ENCODE results near the gene AOAH.
"Not testable (repeated sequence)": the region's sequence is repeated elsewhere in the genome, so short reads cannot be mapped to it uniquely, and the experiment has no call there.

The AOAH gene

DNA sequence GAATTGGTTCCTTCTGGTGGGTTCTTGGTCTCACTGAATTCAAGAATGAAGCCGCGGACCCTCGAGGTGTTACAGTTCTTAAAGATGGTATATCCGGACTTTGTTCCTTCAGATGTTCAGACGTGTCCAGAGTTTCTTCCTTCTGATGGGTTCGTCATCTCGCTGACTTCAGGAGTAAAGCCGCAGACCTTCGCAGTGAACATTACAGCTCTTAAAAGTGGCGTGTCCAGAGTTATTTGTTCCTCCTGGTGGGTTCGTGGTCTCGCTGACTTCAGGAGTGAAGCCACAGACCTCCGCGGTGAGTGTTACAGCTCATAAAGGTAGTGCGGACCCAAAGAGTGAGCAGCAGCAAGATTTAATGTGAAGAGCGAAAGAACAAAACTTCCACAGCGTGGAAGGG lies 220.1 kb downstream of the AOAH start:
- not testable (repeated sequence) for DNase-seq

DNA sequence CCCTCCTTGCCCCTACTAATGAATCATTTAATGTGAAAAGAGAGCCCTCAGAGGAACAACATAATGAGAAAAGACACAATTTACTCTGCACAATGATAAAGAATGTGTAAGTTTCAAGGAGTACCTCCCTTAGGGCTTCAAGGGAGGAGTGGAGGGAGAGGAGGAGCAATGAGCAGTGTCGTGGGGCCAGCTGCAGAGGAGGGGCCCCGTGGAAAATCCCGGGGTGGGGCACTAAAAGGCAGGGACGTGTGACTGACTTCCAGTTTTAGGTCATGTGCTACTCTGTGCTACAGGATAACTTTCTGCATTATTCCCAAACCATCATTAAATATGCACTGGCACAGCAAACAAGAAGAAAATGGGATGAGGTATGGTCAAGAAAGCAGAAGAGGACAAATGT lies 226.5 kb downstream of the AOAH start:
- DNase-seq: no peak

DNA sequence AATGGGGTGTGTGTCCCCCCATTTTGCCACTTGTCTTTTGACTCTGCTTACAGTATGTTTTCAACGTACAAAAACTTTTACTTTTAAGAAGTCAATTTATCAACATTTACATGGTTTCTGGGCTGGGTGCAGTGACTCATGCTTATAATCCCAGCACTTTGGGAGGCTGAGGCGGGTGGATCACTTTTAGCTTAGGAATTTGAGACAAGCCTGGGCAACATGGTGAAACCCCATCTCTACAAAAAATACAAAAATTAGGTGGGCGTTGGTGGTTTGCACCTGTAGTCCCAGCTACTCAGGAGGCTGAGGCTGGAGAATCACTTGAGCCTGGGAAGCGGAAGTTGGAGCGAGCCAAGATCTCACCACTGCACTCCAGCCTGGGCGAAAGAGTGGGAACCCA lies 227.1 kb downstream of the AOAH start:
- DNase-seq: not testable (repeated sequence)

DNA sequence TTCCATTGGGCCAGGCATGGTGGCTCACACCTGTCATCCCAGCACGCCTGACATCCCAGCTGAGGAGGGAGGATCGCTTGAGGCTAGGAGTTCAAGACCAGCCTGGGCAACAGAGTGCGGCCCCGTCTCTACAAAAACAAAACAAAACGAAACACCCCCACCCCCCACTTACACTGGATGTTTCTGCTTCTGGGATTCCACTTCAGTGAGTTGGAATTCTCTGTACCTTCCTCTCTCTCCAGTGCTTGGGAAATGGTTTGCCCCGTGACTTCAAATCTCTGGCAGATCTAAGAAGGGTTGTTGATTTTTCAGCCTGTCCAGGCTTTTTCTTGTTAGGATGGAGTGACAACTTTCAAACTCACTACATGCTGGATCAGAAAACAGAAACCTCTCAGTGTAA lies 227.7 kb downstream of the AOAH start:
- DNase-seq: no peak

DNA sequence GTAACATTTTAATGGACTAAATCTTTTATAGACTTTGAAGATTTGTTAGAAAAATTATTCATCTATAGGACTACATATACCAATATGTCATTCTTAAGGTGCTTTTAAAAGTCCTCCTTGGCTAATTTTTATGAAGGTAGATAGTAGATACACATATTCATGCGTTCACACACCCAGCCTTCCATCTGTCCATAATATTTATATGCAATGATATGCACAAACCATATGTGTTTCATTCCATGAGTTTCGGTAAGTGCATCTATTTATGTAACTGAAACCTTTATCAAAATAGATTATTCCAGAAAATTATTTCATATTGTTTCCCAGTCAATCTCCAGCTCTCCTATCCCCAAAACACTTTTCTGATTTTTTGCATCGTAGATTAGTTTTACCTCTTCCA lies 233.0 kb downstream of the AOAH start:
- DNase-seq: no peak

DNA sequence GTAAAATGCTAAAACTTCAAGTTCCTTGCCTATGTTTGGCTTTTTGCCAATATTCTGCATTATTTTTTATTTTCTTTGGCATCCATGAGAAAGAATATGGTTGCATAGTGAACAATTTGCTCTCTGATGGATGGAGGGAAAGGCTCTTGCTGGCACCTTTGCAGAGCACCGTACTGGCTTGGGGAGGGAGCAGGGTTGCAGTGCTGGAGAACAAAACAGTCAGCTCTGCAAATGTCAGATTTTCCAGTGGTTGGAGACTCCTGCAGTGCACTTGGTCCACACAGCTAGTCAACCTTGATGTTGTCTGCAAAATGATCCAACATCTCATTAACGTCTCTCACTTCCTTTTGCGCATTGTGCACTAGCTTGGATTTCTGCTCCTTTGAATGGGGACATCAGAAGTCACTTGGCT lies 233.9 kb downstream of the AOAH start:
- DNase-seq: no peak

DNA sequence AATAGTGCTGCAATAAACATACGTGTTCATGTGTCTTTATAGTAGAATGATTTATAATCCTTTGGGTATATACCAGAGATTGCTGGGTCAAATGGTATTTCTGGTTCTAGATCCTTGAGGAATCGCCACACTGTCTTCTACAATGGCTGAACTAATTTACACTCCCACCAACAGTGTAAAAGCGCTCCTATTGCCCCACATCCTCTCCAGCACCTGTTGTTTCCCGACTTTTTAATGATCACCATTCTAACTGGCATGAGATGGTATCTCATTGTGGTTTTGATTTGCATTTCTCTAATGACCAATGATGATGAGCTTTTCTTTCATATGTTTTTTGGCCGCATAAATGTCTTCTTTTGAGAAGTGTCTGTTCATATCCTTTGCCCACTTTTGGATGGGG lies 235.6 kb downstream of the AOAH start:
- DNase-seq: not testable (repeated sequence)

DNA sequence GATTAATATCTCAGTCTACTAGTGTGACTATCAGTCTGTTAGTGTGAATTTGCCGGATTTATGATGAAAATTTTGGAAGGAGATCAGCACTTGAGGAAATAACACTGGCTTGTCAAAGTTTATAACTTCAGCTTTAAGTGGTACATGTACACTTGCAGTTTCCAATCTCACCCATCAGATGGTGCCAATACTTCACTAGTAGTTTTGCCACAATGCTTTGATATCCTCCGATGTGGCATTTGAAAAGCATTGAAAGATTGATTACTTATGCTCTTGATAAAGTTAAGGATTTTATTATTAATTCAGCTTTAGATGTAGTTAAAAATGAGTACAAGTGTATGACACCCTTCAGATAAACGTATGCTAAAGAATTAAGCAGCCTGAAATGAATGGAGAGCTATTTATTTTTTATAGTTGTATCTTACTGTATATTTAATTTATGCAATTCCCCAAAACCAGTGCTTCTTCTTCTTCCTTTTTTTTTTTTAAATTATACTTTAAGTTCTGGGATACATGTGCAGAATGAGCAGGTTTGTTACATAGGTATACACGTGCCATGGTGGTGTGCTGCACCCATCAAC lies 236.4 kb downstream of the AOAH start:
- DNase-seq: peak; percentile 68

DNA sequence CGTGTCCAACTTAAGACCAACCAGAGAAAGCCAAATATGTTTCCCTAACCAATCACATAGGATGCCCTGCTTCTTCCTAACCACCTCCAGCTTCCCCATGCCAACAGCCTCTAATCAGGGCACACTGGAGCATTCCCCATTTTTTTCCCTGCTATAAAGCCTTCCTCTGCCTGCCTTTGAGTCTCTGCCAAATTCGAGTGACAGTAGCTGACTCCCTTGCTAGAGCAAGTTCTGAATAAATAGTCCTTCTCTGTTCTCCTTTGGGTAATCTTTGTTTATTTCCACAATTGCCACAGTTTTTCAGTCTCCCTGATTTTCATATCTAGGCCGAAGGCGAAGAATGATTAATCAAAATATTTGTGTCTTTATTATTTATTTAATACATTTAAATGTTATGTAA lies 238.0 kb downstream of the AOAH start:
- no peak for DNase-seq

DNA sequence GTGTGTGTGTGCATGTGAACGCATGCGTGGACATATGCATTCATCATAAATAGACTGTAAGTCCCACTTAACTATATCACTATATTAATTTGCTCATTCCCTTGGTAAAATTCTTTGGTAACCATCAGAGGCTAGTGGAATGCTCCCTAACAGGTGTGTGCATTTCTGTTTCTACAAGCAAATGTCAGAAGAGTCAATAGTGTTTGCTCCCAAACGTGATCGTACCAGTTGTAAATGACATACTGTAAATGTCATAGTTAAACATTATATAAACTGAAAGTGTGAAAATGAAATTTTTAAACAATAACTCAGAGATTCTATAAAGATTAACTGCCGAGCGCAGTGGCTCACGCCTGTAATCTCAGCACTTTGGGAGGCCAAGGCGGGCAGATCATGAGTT lies 240.0 kb downstream of the AOAH start:
- no peak for DNase-seq

DNA sequence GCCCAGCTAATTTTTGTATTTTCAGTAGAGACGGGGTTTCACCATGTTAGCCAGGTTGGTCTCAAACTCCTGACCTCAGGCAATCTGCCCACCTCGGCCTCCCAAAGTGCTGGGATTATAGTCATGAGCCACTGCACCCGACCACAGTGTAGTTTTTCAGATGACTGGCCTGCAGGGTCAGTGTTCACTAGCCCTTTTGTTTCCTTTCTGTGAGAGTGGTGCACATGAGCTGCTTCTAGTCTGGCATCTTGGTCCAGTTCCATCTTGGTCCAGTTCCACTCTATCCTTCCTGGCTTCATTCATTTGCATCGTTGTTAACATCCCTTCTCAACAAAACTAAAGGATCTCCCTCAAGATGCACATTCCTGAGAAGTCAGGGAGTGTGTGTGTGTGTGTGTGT lies 240.4 kb downstream of the AOAH start:
- DNase-seq: not testable (repeated sequence)

DNA sequence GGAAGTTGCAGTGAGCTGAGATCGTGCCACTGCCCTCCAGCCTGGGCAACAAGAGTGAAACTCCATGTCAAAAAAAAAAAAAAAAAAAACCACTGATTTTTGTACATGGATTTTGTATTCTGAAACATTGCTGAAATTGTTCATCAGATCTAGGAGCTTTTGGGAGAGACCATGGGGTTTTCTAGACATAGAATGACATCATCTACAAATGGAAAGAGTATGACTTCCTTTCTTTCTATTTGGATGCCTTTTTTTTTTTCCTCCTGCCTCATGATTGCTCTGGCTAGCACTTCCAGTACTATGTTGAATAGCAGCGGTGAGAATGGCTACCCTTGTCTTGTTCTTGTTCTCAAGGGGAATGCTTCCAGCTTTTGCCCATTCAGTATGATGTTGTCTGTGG lies 245.5 kb downstream of the AOAH start:
- no peak for DNase-seq

DNA sequence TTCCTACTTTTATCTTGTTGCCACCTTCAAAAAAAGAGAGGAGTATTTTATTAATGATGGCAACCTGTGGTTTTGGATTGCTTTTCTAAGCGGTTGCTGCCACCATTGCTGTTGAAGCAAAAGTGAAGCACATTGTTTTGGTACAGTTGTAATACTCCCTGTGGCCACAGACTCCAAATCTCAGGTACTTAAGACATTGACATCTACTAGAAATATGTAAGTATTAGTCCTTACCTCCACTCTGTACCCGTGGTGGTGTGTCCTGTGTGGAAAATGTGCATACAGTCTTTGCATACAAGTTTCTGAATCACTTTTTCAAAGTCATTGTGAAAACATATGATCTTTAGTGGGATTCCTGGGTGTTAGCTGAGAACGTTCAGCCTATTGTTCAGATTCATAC lies 248.9 kb downstream of the AOAH start:
- no peak for DNase-seq

DNA sequence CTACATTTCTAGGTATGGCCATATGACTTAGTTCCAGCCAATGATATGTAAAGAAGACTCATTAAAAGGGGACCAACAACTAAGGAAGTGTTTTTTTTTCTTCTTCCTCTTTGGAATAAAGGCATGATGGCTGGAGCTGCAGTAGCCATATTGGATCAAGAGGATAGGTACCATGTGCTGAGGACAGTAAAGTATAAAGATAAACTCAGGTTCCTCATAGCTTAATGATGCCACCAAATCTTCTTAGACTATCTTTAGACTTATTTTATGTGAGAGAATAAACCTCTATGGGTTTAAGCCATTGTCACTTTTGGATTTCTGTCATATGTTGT lies 249.3 kb downstream of the AOAH start:
- DNase-seq: no peak

DNA sequence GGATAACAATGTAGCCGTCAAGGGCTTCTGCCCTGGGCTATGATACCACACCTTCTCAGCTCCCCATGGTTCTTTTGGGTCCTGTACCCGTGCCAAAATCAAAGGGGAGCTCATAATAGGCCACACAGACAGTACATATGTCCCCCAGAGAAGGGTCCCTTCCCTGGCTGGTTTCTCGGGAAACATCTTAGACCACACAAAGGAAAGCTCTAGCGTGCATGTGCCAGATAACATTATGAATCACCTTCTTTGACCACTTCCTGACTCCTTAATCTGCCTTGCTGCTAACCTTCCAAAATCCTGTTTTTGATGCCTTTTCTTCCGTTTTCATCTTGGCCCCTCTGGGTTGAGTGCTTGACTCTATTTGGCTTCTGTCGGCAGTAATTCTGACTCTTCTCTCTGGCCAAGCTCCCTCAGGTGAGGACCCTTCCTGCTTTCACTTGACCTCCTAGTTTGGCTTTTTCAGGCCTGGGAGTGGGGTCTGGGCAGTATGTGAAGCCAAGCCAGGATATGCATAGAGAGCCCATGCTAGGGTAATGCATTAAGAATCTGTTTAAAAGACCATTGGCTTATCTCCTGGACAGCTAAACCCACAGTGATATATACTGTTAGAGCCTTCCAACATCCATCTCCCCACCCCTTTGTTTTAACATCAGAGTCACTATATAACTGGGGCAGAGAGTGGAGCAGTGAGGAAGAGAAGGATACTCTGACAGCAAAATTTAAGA lies 249.8 kb downstream of the AOAH start:
- no peak for DNase-seq

DNA sequence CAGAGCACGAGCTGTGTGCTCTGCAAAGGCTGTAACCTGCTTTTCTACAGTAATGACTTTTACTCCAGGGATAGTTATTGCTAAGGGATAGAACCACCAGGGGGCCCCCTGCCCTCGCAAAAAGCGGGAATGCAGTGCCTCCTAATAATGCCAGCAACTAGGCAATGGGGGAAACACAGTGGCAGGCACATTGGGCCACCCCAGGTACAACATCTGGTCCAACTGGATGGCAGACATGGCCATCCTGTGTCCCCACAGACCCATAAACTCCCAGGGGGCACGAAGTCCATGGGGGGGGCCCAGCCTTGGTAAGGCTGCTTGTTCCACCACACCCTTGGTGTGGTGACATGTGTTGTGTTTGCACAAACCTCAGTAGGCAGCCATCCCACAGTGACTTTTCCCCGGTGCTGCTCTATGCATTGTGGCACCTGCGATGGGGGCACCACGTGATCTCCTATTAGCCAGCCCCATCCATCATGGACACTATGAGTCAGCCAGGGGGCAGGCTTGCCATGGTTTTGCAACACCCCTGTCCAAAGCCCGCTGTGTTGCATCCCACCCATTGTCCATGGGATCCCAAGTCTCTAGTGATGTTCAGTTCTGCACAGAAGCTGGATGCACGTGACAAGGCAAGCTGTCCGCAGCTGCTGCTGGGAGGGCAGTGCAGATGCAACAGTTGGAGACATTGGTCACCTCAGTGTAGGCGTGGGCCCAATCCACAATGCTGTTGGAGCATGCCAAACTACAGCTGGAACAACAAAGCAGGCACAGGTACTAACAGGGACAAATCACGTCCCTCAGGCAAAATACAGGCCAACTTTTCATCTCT lies 250.6 kb downstream of the AOAH start:
- DNase-seq: peak; percentile 11

DNA sequence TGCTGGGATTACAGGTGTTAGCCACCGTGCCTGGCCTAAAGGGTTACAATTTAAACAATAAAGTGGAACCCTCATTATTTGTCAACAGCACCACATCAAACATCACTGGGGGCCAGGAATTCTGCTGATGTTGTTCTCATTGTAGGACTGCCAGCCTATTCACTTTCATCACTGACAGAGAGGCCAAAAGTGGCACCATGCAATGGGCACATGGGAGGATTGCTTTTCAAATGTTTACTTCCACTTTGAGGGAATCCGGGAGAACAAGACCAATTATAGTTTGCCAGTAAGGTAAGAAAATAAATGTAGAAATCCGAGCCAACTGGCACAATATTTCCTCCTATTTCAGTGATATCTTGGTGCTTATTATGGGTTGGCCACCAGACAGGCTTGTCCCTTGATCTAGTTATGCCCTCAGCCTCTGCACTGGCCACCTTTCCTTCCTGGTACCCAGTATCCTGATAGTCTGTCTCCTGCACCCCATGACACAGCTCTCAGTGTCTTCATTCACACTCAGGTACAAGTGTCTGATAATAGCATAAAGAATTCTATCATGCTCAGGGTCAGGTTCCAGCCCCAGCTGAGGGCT lies 252.1 kb downstream of the AOAH start:
- DNase-seq: no peak

DNA sequence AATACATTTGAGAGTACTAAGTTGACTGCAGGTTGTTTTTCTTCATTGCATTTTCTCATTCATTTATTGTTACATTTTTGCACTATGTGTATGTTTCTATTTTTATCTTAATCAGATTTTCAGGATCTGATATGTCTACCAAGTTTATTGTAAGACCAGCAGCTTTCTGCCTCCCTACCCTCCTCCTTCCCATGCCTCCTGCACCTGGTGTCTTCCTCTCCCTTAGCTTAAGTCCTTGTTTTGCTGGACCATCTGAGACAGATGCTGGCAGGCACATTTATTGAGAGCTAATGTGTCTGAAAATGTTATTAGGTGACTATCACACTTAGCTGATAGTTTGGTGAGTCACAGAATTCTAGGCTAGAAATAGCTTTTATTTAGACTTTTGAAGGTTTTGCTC lies 255.1 kb downstream of the AOAH start:
- DNase-seq: no peak

DNA sequence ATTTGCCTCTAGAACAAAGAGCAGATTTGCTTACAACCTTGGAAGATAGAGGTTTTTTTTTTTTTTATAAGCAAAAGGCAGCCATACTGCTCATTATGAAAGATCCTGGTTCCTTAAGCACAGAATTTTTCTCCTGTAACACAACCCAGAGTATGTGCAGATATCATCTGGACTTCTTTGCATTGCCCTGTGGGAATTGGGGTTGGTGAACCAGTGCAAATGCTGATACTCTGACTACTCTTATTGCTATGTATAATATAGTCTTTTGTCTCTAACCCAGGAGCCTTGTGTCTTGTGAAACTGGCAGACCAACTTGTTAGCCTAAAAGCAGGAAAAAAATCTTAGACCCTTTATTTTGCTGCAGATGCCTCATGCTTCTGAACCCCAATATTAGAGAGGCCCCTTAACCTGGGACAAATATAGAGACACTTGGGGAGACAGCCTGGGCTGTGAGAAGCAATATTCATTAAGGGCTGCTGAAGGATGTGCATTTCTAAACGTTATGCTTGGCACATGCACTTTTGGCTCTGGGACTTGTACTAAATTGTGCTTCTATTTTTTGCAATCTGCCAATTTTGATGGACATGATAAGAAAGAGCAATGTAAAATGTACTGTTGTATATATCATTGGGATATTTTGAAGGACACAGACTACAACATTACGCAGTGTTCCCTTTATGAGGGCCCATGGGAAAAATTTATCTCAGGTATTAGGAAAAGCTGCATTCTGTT lies 255.8 kb downstream of the AOAH start:
- no peak for DNase-seq

DNA sequence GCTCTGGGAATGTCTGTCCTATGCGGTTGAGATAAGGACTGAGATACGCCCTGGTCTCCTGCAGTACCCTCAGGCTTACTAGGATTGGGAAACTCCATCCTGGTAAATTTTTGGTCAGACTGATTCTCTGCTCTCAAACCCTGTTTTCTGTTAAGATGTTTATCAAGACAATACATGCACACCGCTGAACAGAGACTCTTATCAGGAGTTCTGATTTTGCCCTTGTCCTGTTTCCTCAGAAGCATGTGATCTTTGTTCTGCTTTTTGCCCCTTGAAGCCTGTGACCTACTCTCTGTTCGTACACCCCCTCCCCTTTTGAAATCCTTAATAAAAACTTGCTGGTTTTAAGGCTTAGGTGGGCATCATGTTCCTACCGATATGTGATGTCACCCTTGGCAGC lies 258.3 kb downstream of the AOAH start:
- DNase-seq: not testable (repeated sequence)

DNA sequence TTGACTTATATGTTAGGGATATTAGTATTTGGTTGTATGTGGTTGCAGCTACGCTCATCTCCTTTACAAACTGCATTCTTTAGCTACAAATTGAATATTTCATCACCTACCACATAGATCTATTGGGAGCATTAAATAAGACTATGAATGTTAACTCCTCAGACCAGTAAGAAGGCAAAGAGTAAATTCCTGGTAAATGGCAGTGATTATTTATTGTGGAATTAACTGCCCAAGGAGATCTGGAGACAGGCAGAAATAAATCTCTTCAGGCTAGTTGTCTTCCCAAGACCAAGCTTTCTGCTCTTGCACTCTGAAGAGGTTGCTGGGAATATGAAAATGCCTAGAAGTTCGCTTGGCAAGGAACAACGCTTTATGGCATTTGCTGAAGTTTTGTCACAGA lies 260.0 kb downstream of the AOAH start:
- DNase-seq: no peak
